LNCaP clone FGC (cell line): ENCODE results near the gene SERINC5.

Experiments used
- DNase-seq: peaks from one replicate; pipeline ENCODE4 v3.0.0-alpha.2; 2011; ENCODE audit warnings: low read depth
- H3K4me3 ChIP-seq: 2 replicates; pipeline ENCODE4 v1.5.1; 2011; ENCODE audit warnings: mild to moderate bottlenecking, low read depth, low read length, control low read depth
- TF ChIP-seq, protein P1 (sequence below): IDR thresholded peaks from 2 replicates; pipeline ENCODE4 v1.5.1; 2012; ENCODE audit warnings: mild to moderate bottlenecking; ENCODE audit not compliant: control insufficient read depth, insufficient read depth; ENCODE audit errors: extremely low read depth

The SERINC5 gene

DNA sequence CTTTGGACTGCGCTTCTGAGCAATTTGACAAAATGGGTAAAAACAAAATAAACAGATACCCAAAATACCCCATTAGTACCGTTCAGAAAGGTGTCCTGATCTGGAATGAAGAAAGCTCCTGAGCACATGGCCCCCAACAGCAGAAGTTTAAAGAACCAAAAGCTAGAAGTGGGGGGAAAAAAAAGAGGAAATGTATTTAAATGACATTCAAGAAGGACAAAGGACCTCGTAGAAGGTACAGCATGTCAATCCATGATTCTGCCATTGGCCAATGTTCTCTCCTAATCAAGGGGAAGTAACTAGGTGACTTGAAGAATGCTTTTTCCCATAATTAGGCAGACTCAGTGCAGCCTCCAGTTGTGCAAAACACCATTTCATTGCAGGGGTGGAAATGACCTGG, 78.6 kb downstream of the SERINC5 start:
- no peak for DNase-seq
- TF ChIP-seq, protein P1, sequence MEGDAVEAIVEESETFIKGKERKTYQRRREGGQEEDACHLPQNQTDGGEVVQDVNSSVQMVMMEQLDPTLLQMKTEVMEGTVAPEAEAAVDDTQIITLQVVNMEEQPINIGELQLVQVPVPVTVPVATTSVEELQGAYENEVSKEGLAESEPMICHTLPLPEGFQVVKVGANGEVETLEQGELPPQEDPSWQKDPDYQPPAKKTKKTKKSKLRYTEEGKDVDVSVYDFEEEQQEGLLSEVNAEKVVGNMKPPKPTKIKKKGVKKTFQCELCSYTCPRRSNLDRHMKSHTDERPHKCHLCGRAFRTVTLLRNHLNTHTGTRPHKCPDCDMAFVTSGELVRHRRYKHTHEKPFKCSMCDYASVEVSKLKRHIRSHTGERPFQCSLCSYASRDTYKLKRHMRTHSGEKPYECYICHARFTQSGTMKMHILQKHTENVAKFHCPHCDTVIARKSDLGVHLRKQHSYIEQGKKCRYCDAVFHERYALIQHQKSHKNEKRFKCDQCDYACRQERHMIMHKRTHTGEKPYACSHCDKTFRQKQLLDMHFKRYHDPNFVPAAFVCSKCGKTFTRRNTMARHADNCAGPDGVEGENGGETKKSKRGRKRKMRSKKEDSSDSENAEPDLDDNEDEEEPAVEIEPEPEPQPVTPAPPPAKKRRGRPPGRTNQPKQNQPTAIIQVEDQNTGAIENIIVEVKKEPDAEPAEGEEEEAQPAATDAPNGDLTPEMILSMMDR: no peak
- H3K4me3 ChIP-seq: no peak overlapping the region

DNA sequence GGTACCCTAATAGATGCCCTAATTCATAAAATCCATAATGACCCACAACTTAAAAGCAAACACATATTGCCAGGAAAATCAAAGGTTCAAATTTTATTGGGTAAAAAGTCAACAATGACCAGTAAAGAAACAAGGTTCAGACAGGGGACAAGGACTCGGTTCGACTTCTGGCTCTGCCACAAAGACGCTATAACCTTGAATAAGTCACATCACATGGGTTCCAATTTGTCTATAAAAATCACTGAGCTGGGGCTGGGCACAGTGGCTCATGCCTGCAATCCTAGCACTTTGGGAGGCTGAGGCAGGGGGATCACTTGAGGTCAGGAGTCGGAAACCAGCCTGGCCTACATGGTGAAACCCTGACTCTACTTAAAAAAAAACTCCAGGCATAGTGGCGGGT, 80.5 kb downstream of the SERINC5 start:
- H3K4me3 ChIP-seq: no peak overlapping the region
- no peak for DNase-seq
- TF ChIP-seq, protein P1: no peak

DNA sequence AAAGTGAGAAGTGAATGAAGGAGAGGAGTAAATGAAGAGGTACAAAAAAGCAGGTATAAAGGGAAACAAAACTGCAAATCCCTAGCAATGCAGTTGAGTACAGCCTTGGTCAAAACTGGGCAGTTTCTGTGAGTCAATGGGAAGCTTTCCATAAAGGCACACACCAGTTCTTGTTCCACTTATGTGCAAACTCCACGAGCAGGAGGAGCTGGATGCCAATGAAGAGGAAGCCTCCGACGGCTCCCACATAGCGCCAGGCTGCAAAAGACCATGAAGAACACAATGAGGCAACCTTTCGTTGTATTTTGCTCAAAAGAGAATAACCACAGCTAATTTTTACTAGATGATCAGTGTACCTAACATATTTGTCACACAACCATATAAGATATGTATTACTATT, 81.1 kb downstream of the SERINC5 start:
- DNase-seq: no peak
- TF ChIP-seq, protein P1: no peak
- no peak overlapping the region for H3K4me3 ChIP-seq

DNA sequence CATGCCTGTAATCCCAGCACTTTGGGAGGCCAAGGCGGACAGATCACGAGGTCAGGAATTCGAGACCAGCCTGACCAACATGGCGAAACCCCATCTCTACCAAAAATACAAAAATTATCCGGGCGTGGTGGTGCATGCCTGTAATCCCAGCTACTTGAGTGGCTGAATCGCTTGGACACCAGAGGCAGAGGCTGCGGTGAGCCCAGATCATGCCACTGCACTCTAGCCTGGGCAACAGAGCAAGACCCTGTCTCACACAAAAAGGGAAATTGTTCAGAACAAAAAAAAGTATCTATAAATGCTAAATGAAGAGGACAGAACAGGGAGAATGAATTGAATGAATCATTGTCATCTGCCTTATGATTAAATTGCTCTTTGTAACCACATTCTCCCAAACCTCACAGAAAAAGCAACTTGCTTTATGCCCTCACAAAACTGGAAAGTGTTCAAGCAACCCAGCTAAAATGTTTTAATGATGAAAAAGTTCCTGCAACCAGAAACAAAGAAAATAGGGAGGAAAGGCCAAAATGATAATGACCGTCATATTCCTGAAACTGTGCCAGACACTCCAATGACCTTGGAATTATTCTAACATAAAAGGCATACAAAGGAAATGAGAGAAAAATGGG, 83.7 kb downstream of the SERINC5 start:
- TF ChIP-seq, protein P1: no peak
- no peak overlapping the region for H3K4me3 ChIP-seq
- DNase-seq: no peak

DNA sequence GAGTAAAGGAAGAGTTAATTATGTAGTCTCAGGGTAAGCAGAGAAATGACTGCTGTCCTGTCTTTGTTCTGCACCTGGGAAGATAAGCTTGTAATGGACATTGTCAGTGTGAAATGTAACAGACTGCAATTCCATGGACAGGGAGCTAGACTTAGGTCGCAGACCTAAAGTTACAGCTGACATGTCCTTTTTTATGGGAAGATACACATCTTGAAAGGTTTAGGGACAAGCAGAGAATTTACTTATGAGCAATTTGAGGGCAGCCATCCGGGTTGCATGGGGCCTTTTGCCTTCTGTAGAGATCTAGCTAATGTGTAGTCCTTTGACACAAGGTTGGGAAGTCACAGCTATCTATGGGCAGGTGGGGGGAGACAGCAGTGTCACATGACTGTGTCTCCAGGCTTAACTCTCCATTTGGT, 85.7 kb downstream of the SERINC5 start:
- H3K4me3 ChIP-seq: no peak overlapping the region
- TF ChIP-seq, protein P1: no peak
- DNase-seq: no peak

DNA sequence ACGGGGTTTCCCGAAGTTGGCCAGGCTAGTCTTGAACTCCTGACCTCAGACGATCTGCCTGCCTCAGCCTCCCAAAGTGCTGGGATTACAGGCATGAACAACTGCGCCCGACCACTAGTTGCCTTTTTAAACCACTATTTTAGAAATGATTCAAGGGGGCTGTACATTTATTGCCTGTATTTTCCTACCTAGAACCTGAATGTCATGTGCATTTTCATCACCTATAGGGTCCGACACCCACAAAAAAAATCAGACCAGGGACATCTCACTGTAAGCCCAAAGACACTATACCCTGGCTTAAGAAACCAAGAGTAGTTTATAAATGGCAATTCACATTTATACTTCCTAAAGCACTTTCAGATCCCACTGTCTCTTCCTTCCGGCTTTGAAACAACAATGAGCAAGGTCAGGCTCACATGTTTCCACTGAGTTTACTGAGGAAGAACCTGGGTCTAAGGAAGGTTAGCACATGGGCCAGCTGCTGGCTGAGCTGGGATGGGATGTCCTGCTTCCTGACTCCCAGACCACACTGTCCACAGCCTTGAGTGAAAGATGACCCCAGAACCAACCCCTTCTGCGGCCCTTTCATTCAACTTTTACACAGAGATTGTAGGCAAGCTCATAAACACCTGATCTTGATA, 87.3 kb downstream of the SERINC5 start:
- no peak overlapping the region for H3K4me3 ChIP-seq
- TF ChIP-seq, protein P1: no peak

DNA sequence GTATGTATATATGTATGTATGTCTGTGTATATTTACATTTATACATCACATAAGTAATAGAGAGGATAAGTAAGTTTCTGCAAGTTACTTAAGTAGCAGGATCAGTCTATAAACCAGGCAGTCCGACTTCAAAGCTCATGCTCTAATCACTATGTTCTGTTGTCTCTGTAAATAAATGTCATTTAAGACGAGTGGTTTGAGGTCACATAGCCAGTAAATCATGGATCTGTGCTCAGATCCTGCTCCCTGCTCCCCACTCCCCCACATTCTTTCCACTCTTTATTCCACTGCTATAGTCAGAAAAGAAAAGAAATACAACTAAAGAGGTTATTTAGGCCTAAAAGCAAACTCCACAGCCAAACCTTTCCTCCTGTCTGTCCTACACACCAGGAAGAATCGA, 90.4 kb downstream of the SERINC5 start:
- TF ChIP-seq, protein P1: no peak
- DNase-seq: no peak
- no peak overlapping the region for H3K4me3 ChIP-seq

More for the DNA sequence above, 87.3 kb downstream of the SERINC5 start:
- no peak for DNase-seq
